Brain microvascular endothelial cell (primary cell): ENCODE results near the gene CNNM1.

ENCODE experiments used
- DNase-seq: peaks from one replicate; pipeline ENCODE4 v3.0.0-alpha.2; 2020
- H3K27ac ChIP-seq: fragments of 250-450 bp; sonication (Bioruptor Pico); 2 replicates; pipeline ENCODE4 v1.5.1; 2020; ENCODE audit warnings: mild to moderate bottlenecking, moderate library complexity
- H3K27me3 ChIP-seq: fragments of 250-450 bp; sonication (Bioruptor Pico); replicated peaks from 2 replicates; pipeline ENCODE4 v1.5.1; 2020; ENCODE audit warnings: mild to moderate bottlenecking
- H3K36me3 ChIP-seq: fragments of 250-450 bp; sonication (Bioruptor Pico); replicated peaks from 2 replicates; pipeline ENCODE4 v1.5.1; 2020; ENCODE audit warnings: mild to moderate bottlenecking
- H3K4me3 ChIP-seq: 2 replicates; pipeline ENCODE4 v1.5.1; 2011; ENCODE audit warnings: low read depth, mild to moderate bottlenecking, control low read depth, low read length, moderate library complexity
- CTCF ChIP-seq: IDR thresholded peaks from 2 replicates; pipeline ENCODE4 v1.5.1; 2011; ENCODE audit warnings: low read depth, mild to moderate bottlenecking, moderate library complexity, low read length, control low read depth, inconsistent platforms; ENCODE audit errors: missing control alignments
- in situ Hi-C: cut with HindIII; loops from 2 replicates; pipeline ENCODE4 v1.10.0; 2017; ENCODE audit warnings: low sequenced_read_pairs, low pct_ligation_motif_present

CNNM1 gene

DNA sequence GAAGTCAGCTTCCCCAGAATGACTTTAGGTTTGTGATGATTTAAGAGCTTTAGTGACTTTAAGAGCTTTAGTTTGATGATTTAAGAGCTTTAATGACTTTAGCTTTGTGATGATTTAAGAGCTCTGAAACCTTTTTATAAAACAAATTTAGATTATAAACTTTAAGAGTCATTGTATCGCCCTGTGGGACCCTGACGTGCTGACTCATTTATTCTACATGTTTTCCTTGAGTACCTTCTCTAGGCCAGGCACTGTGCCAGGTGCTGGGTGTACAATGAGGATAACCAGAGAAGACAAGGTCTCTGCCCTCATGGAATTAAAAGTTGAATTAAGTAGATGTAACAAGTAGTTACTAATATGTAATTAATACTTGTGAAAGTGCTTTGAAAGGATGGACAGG is 45.4 kb downstream of the CNNM1 start:
- Histone ChIP-seq H3K27ac (no peak overlapping the region), H3K4me3 (no peak overlapping the region), H3K36me3 (no peaks in the 10 kb centered on the region), H3K27me3 (no peaks in the 10 kb centered on the region)
- no peak for TF ChIP-seq CTCF
- in situ Hi-C loops: no loop called here
- no peak for DNase-seq

DNA sequence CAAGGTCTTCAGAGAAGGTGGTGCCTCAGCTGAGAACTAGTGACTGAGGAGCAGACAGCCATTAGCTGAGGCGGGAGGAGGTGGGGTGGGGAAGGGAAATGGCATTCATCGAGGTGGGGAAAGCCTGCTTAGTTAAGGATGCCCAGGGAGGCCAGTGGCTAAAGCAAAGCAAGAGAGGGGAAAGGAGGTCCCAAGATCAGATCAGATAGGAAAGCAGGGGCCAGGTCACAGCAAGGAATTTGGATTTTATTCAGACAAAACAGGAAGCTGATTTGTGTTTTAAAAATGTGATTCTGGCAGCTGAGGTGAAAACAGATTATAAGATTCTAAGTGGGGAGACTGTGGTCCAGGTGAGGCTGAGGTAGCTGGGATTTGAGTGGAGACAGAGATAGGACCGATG is 45.8 kb downstream of the CNNM1 start:
- in situ Hi-C loops: no loop called here
- Histone ChIP-seq H3K27ac (no peak overlapping the region), H3K27me3 (no peaks in the 10 kb centered on the region), H3K4me3 (no peak overlapping the region), H3K36me3 (no peaks in the 10 kb centered on the region)
- DNase-seq: no peak
- TF ChIP-seq CTCF: no peak

DNA sequence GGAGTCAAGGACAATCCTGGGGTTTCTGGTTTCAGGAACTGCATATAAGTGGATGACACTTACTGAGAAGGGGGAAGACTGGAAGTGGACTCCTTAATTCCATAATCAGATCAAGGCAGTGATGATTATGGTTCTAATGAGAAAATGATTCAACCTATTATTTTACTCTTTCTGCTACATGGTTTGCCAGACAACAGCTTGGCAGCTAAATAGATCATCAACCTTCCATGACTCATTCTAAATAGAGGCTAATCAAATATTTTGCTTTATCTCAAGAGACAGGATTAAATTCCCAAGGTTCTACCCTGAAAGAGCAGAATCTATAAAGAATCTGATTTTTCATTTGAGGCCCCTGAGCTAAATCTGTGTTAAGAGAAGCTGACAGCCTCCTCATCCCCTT is 46.3 kb downstream of the CNNM1 start:
- Histone ChIP-seq H3K27ac (no peak overlapping the region), H3K36me3 (no peaks in the 10 kb centered on the region), H3K4me3 (no peak overlapping the region), H3K27me3 (no peaks in the 10 kb centered on the region)
- in situ Hi-C loops: no loop called here
- TF ChIP-seq CTCF: no peak
- DNase-seq: no peak

DNA sequence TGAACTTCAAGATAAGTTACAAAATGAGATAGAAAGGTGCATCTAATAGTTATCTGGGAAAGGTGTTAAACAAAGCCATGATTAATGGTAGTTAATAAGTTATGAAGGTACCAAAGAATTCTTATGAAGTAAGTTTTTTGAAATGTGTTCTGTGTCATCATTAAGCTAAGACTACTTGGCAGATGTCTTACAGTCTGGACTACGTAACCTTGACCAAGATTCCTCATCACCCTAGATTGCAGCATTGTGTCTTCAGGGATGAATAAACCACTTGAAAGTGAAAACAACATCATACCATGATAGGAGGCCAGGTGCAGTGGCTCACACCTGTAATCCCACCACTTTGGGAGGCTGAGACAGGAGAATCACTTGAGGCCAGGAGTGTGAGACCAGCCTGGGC is 53.0 kb downstream of the CNNM1 start:
- no peaks in the 10 kb centered on the region for H3K36me3 ChIP-seq

GRCh38 chr10:99387071-99387470 is 57.9 kb downstream of the CNNM1 start:
- H3K36me3 ChIP-seq: no peaks in the 10 kb centered on the region
- no peak for TF ChIP-seq CTCF
- in situ Hi-C loops: no loop called here
- H3K27me3 ChIP-seq: no peaks in the 10 kb centered on the region
- no peak overlapping the region for H3K4me3 ChIP-seq
- H3K27ac ChIP-seq: no peak overlapping the region
- DNase-seq: no peak

More for the DNA sequence above, 53.0 kb downstream of the CNNM1 start:
- no peak overlapping the region for H3K27ac ChIP-seq
- H3K27me3 ChIP-seq: no peaks in the 10 kb centered on the region
- in situ Hi-C loops: no loop called here
- no peak overlapping the region for H3K4me3 ChIP-seq
- no peak for DNase-seq
- TF ChIP-seq CTCF: no peak

DNA sequence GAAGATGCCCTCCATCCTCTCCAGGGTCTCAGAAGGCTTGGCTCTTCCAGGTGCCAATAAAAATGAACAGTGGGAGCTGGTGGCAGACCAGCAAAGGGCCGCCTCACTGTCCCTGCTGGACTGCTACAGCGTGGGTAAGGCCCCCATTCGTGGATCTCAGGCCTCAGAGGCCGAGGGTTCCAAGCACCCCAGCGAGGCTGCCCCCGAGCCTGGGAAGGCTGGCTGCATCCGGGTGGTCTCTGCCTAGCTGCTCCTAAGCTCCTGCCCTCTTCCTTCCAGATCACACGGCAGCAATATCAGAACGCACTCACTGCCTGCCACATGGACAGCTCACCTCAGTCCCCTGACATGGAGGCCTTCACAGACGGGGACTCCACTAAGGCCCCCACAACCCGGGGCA is 58.4 kb downstream of the CNNM1 start:
- in situ Hi-C loops: no loop called here

More for the DNA sequence above, 58.4 kb downstream of the CNNM1 start:
- no peak overlapping the region for H3K4me3 ChIP-seq
- no peak for TF ChIP-seq CTCF
- H3K27me3 ChIP-seq: no peaks in the 10 kb centered on the region
- no peak for DNase-seq
- no peaks in the 10 kb centered on the region for H3K36me3 ChIP-seq
- H3K27ac ChIP-seq: no peak overlapping the region
